HUES64 (cell line): ENCODE measurements around the gene KCMF1.

ENCODE experiments used
- H3K27ac ChIP-seq: 2 replicates; pipeline ENCODE4 v1.7.0; 2013; ENCODE audit warnings: low read depth, low read length, inconsistent platforms
- H3K27me3 ChIP-seq: 2 replicates; pipeline ENCODE4 v1.6.1; 2013; ENCODE audit warnings: mild to moderate bottlenecking, low read length; ENCODE audit not compliant: insufficient read depth
- H3K36me3 ChIP-seq: 2 replicates; pipeline ENCODE4 v1.6.1; 2013; ENCODE audit warnings: mild to moderate bottlenecking, low read length; ENCODE audit not compliant: insufficient read depth
- H3K4me1 ChIP-seq: 2 replicates; pipeline ENCODE4 v1.6.1; 2013; ENCODE audit warnings: mild to moderate bottlenecking, low read length, moderate library complexity; ENCODE audit not compliant: insufficient read depth
- H3K4me3 ChIP-seq: 2 replicates; pipeline ENCODE4 v1.5.1; 2013; ENCODE audit warnings: mild to moderate bottlenecking, low read length, moderate library complexity
- H3K9ac ChIP-seq: 2 replicates; pipeline ENCODE4 v1.6.1; 2013; ENCODE audit warnings: mild to moderate bottlenecking, low read depth, low read length
- H3K9me3 ChIP-seq: 2 replicates; pipeline ENCODE4 v1.6.1; 2013; ENCODE audit warnings: low read depth, low read length; ENCODE audit not compliant: insufficient read depth
- WGBS: fragments of 150-250, 120-280 bp; methylation state at CpG from one replicate; pipeline ENCODE4 v1.1.7; 2013; ENCODE audit warnings: missing lambda C conversion rate; 5-methylcytosine and 5-hydroxymethylcytosine counted together

Gene KCMF1

DNA sequence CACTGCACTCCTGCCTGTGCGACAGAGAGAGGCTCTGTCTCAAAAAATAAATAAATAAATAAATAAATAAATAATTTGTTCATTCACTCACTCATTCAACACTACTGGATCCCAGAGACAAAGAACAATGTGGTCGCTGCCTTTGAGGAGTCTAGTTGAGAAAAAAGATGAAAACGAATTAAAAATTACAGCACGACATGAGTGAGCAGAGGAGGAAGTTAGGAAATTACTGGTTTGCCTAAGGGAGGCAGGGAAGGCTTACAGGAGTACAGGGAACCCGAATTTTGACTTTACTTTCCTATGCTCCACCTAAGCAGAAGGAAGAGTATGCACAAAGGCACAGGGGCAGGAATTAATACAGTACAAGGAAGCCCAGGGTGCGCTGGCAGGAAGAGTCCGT, 4.2 kb upstream of the KCMF1 start:
- peaks cover 8% of the 10 kb centered on the region for H3K4me1 ChIP-seq
- no peaks in the 10 kb centered on the region for H3K27me3 ChIP-seq
- 92% methylated on average over 6 of the region's 7 CpGs for WGBS
- no peak overlapping the region for H3K9ac ChIP-seq
- H3K27ac ChIP-seq: 0 out of 2 replicates have a peak overlapping the region, but pooled peaks have one; percentile 22
- H3K36me3 ChIP-seq: peaks cover 49% of the 10 kb centered on the region
- no peaks in the 10 kb centered on the region for H3K9me3 ChIP-seq
- no peak overlapping the region for H3K4me3 ChIP-seq

DNA sequence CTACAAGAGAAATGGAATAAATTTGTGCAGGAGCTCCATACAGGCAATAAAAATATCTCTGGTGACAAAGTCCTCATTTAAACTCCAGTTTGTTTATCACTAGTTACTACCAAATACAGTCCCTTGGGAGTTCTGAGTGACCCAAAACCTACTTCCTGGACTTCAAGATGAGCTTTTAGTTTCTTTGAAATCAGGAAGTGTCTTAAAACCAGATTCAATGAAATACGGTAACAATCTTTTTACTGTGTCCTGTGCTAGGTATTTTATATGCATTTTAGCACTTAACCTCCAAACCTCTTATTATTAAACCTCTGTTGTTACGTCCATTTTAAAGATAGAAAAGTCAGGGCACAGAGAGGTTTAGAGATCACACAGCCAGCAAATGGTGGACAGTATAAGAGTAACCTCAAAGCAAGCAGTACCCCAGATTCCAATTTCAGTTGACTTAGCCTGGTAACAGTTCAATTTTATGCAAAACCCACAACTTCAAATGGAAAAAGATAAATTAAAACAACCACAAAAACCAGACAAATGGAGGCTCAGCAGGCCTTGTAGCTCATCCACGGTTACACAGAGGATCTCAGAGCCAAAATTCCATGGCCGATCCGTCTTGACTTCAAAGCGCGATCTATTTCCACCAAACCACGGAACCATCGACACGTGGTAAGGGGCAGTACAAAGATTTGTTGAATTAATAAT, 1.3 kb upstream of the KCMF1 start:
- H3K36me3 ChIP-seq: peaks cover 30% of the 10 kb centered on the region
- peak overlapping the region; percentile 99 for H3K27ac ChIP-seq
- H3K4me3 ChIP-seq: peak overlapping the region; percentile 77
- peak overlapping the region; percentile 94 for H3K9ac ChIP-seq
- no peaks in the 10 kb centered on the region for H3K27me3 ChIP-seq
- no peaks in the 10 kb centered on the region for H3K9me3 ChIP-seq
- WGBS: under 1% methylated on average over 9 of the region's 10 CpGs
- H3K4me1 ChIP-seq: peaks cover 15% of the 10 kb centered on the region

DNA sequence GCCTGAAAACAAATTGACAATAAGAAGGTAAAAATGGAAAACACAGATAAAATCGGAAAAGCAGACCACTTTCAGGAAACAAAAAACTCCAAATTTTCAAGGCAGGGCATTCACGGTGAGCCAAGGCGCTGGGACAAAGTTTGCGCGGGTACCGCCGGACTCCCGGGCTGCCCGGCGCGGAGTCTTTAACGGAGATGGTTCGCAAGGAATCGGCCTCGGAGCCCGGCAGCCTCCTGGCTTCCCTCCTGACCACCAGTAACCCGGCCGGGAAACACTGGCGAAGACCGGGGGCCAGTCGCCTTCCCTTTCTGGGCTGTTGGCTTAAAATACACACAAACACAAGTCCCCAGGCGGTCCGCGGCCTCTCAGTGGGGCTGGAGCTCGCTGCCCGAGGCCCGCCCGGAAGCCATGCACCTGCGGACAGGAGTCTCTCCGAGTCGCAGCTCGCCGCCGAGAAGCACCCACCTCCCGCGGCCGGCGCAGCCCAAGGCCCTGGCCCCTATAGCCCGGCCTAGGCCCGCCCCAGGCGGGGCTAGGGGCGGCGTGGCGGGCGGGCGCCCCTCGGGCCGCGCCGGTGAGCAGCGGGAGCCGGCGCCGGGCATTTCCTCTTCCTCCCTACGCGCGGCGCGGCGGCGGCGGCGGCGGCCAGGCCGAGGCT, 622 bp upstream of the KCMF1 start:
- Histone ChIP-seq H3K27me3 (no peaks in the 10 kb centered on the region), H3K36me3 (peaks cover 23% of the 10 kb centered on the region), H3K27ac (peak overlapping the region; percentile 99), H3K9me3 (no peaks in the 10 kb centered on the region), H3K4me1 (peaks cover 22% of the 10 kb centered on the region), H3K9ac (peak overlapping the region; percentile 94), H3K4me3 (peak overlapping the region; percentile 77)
- WGBS: under 1% methylated on average over 65 of the region's 65 CpGs

DNA sequence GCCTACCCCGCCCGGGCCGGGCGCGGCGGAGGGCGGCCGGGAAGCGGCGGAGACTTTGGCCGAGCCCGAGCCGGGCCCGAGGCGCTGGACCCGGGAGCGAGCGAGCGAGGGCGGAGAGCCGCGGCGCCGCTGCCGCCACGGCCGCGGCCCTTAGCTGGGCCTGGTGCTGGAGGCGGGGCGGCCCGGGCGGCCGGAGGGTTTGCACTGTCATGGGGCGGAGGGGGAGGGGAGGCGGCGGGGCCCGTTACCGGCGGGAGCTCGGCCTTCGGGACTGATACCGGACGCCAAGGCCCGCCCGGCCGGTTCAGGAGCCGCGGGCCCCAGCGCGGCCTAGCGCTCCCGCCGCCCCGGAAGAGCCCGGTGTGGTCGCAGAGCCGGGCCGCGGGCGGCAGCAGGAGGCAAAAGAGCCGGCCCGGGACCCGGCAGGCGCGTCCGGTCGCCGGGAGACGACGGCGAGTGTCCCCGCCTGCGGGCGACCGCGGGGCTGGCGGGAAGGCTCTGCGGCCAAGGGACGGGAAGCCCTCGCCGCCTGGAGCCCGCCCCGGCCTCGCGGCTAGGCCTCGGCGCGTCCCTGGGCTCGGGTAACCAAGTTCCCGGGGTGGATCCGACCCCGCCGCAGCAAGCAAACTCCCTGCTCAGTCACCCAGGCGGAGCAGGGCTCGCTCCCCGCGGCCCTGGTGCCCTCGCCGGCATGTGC, 697 bp downstream of the KCMF1 start:
- H3K4me1 ChIP-seq: peaks cover 32% of the 10 kb centered on the region
- H3K9me3 ChIP-seq: no peaks in the 10 kb centered on the region
- peak overlapping the region; percentile 77 for H3K4me3 ChIP-seq
- H3K27me3 ChIP-seq: no peaks in the 10 kb centered on the region
- H3K27ac ChIP-seq: peak overlapping the region; percentile 94
- H3K36me3 ChIP-seq: peaks cover 13% of the 10 kb centered on the region
- peak overlapping the region; percentile 97 for H3K9ac ChIP-seq
- WGBS: under 1% methylated on average over 99 of the region's 99 CpGs

DNA sequence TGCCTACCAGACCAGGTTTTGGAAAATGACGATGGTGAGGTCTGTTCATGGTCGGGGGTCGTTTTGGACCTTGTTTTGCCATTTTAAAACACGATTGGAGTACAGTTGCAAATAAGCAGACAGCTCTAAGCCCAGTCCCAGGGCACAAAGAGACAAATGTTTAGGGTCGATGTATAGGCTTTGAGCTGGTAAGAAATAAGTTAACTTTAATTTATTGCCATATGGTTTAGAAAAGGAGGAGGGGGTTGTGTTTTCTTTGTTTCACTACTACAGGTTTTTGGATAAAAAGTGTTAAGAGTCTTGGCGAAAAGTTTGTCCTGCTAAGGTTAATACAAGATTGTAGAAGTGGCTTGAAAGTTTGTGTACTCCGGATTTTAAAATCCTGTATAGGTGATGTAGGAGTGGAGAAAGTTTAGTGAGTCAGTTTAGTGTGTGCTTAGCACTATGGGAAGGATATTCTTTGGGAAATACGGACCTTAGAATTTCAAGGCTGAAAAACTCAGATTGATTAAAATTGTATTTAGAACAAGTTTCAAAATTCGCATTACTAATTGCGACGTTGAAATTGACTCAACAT, 1.3 kb downstream of the KCMF1 start:
- Histone ChIP-seq H3K27me3 (no peaks in the 10 kb centered on the region), H3K36me3 (peaks cover 8% of the 10 kb centered on the region), H3K4me3 (peak overlapping the region; percentile 77), H3K9me3 (no peaks in the 10 kb centered on the region), H3K9ac (peak overlapping the region; percentile 97), H3K4me1 (peaks cover 36% of the 10 kb centered on the region), H3K27ac (peak overlapping the region; percentile 94)
- 1% methylated on average over 8 of the region's 11 CpGs for WGBS

DNA sequence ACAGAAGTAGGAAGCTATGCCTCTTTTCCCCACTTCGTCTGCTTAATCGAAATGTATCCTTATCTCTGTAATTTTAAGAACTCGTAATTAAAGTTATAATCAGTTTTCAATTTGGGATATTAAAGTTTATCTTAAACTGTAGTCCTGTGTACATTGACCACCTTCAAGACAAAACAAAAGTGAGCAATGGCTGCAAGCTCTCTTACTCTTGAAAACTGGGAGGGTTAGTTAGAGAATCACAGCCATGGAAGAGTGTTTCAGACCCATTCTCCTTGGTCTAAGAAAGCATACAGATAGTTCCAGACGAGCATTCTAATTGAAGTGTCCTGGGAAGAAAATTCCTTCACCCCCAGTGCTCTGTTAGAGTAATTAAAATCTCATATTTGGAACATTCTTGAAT, 2.0 kb downstream of the KCMF1 start:
- Histone ChIP-seq H3K4me1 (peaks cover 42% of the 10 kb centered on the region), H3K27ac (no peak overlapping the region; the same call in none of the 2 replicates), H3K4me3 (peak overlapping the region; percentile 77), H3K27me3 (no peaks in the 10 kb centered on the region), H3K9ac (peak overlapping the region; percentile 97), H3K9me3 (no peaks in the 10 kb centered on the region), H3K36me3 (peaks cover 8% of the 10 kb centered on the region)
- no CpG with 5 or more reads among the region's 4 CpGs for WGBS

DNA sequence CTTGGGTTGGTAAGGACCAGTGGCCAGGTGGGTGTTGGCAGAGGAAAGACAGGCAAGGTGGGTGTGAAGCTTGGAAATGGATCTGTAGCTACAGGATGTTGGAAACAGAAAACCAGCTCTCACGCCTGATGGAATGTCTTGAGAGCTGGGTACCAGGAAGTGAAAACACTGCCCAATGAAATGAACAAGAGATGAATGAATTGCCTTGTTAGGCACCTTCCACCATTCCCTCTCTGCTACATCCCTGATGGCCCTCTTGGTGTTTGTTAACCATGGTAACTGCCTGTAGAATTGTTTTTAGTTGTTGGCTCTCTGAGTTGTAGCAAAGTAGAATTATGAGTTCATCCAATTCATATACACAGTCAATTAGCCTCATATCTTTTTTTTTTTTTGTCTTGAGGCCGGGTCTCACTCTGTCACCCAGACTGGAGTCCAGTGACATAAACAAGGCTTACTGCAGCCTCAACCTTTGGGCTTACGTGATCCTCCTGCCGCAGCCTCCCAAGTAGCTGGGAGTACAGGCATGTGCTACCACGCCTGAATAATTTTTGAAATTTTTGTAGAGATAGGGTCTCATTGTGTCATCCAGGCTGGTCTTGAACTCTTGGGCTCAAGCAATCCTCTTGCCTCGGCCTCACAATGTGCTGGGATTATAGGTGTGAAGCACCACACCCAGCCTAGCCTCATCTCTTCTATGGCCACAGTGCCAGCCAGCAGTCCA, 9.5 kb downstream of the KCMF1 start:
- Histone ChIP-seq H3K36me3 (peaks cover 6% of the 10 kb centered on the region; the same call in 1 of the 2 replicates), H3K9me3 (no peaks in the 10 kb centered on the region), H3K27me3 (no peaks in the 10 kb centered on the region), H3K9ac (no peak overlapping the region), H3K4me3 (no peak overlapping the region), H3K27ac (no peak overlapping the region), H3K4me1 (peaks cover 25% of the 10 kb centered on the region)
- WGBS: 96% methylated on average over 6 of the region's 6 CpGs

DNA sequence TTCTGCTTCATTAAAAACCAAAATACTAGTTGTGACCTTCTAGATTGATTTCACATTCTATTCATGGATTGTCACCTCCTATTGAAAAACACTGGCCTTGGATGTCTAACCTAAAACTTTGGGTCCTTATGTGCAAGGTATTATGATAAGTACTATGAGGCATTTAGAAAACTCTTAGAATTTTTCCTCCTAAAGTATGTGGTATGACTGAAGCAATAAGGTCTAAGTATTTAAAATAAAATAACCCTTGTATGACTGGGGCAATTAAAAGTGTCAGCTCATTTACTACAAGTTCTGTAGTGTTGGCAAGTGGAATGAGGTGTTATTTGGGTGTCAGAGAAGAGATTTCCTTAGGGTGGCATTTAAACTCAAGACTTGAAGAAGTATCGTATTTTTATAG, 15.1 kb downstream of the KCMF1 start:
- peaks cover 33% of the 10 kb centered on the region for H3K4me1 ChIP-seq
- 92% methylated on average over 1 of the region's 1 CpG for WGBS
- no peak overlapping the region for H3K9ac ChIP-seq
- 0 out of 2 replicates have a peak, but pooled peaks cover 5% of the 10 kb centered on the region for H3K36me3 ChIP-seq
- no peak overlapping the region for H3K27ac ChIP-seq
- H3K9me3 ChIP-seq: no peaks in the 10 kb centered on the region
- H3K27me3 ChIP-seq: no peaks in the 10 kb centered on the region
- no peak overlapping the region for H3K4me3 ChIP-seq

DNA sequence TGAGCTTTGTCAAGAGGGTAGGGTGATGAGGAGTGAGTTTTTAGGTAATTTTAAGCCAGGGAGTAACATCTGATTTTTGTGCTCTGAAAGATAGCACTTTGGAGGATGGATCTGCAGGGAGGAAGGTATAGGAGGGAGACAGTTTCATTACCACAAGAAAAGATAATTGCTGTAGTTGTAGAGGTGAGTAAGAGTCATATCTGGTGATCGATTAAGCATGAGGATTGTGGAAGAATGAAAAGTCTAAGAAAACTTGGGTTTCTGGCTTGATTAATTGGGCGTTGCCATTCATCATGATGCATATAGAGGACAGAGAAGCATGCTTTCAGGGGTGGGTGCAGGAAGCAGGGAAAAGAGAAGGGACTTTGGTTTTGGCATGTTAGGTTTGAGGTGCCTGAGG, 18.5 kb downstream of the KCMF1 start:
- WGBS: 95% methylated on average over 2 of the region's 2 CpGs
- H3K9me3 ChIP-seq: no peaks in the 10 kb centered on the region
- no peak overlapping the region for H3K4me3 ChIP-seq
- no peaks in the 10 kb centered on the region for H3K27me3 ChIP-seq
- 0 out of 2 replicates have a peak, but pooled peaks cover 3% of the 10 kb centered on the region for H3K36me3 ChIP-seq
- no peak overlapping the region for H3K9ac ChIP-seq
- no peak overlapping the region for H3K27ac ChIP-seq
- H3K4me1 ChIP-seq: peaks cover 33% of the 10 kb centered on the region

DNA sequence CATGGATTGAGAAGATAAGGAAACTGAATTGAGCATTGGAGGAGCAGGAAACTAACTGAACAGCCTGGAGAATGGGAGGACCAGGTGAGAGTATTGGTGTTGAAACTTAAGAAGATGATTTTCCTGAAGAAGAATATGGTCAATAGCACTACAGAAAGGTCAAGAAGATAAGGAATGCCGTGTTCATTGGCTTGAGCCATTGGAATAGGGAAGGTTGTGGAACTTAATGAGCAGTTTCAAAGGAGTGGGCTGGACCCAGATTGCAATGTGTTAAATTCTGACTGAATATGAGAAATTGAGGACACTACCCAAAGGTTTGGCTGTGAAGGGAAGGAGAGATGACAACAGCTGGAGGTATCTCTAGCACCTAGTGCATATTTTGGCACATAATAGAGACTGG, 19.0 kb downstream of the KCMF1 start:
- 92% methylated on average over 1 of the region's 1 CpG for WGBS
- Histone ChIP-seq H3K36me3 (0 out of 2 replicates have a peak, but pooled peaks cover 3% of the 10 kb centered on the region), H3K4me3 (no peak overlapping the region), H3K27me3 (no peaks in the 10 kb centered on the region), H3K9ac (no peak overlapping the region), H3K4me1 (peaks cover 32% of the 10 kb centered on the region), H3K9me3 (no peaks in the 10 kb centered on the region), H3K27ac (no peak overlapping the region)
